SK-N-SH treated with all-trans-retinoic acid at 6 μM for 48 hours (cell line): ENCODE measurements around the gene MADD.

Experiments
- BACH2 ChIP-seq: fragments of 250-450 bp; sonication (Bioruptor Pico); IDR thresholded peaks from 2 replicates; pipeline ENCODE4 v1.9.0; 2021; ENCODE audit warnings: mild to moderate bottlenecking, borderline replicate concordance
- CSDC2 ChIP-seq: fragments of 250-450 bp; sonication (Bioruptor Pico); IDR thresholded peaks from 2 replicates; pipeline ENCODE4 v1.5.0; 2020; ENCODE audit warnings: mild to moderate bottlenecking, moderate library complexity
- GLIS3 ChIP-seq: fragments of 250-450 bp; sonication (Bioruptor Pico); IDR thresholded peaks from 2 replicates; pipeline ENCODE4 v1.5.0; 2020; ENCODE audit warnings: mild to moderate bottlenecking, moderate library complexity
- OSR1 ChIP-seq: fragments of 250-450 bp; sonication (Bioruptor Pico); IDR thresholded peaks from 2 replicates; pipeline ENCODE4 v1.8.0; 2022; ENCODE audit warnings: moderate library complexity, mild to moderate bottlenecking, inconsistent platforms
- SNAI2 ChIP-seq: fragments of 250-450 bp; sonication (Bioruptor Pico); IDR thresholded peaks from 2 replicates; pipeline ENCODE4 v1.5.0; 2020; ENCODE audit warnings: mild to moderate bottlenecking, moderate library complexity
- TF ChIP-seq, protein P1 (sequence below): fragments of 250-450 bp; sonication (Bioruptor Pico); IDR thresholded peaks from 2 replicates; pipeline ENCODE4 v1.5.1; 2020; ENCODE audit warnings: low read depth, mild to moderate bottlenecking, moderate library complexity
- TF ChIP-seq, protein P2 (sequence below): fragments of 250-450 bp; sonication (Bioruptor Pico); IDR thresholded peaks from 2 replicates; pipeline ENCODE4 v1.5.0; 2020; ENCODE audit warnings: mild to moderate bottlenecking, moderate library complexity
- TF ChIP-seq, protein P3 (sequence below): fragments of 250-450 bp; sonication (Bioruptor Pico); IDR thresholded peaks from 2 replicates; pipeline ENCODE4 v1.8.0; 2020; ENCODE audit warnings: mild to moderate bottlenecking, moderate library complexity, borderline replicate concordance

DNA sequence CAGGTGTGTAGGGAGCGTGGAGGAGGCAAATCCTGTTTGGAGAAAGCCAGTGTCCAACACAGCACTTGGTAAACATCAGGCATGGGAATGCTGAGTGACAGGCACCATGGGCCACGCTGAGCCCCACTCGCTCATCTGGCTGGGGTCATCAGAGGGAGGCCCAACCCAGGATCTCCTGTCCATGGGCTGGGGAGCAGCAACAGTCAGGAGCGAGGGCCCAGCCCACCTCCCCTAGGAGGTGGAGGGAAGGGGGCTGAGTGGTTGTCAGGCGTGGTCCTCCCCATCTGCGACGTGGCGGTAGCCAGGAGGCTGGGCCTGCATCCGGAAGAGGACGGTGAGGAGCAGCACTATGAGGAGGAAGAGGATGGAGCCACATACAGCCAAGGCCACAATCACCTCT, 30.1 kb upstream of the MADD start:
- no peak for TF ChIP-seq GLIS3
- no peak for TF ChIP-seq CSDC2 (CRISPR knock-in tag)
- TF ChIP-seq SNAI2 = no peak
- TF ChIP-seq OSR1 (CRISPR knock-in tag) = no peak
- TF ChIP-seq, protein P1, sequence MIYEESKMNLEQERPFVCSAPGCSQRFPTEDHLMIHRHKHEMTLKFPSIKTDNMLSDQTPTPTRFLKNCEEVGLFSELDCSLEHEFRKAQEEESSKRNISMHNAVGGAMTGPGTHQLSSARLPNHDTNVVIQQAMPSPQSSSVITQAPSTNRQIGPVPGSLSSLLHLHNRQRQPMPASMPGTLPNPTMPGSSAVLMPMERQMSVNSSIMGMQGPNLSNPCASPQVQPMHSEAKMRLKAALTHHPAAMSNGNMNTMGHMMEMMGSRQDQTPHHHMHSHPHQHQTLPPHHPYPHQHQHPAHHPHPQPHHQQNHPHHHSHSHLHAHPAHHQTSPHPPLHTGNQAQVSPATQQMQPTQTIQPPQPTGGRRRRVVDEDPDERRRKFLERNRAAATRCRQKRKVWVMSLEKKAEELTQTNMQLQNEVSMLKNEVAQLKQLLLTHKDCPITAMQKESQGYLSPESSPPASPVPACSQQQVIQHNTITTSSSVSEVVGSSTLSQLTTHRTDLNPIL (CRISPR knock-in tag) = no peak
- TF ChIP-seq, protein P2, sequence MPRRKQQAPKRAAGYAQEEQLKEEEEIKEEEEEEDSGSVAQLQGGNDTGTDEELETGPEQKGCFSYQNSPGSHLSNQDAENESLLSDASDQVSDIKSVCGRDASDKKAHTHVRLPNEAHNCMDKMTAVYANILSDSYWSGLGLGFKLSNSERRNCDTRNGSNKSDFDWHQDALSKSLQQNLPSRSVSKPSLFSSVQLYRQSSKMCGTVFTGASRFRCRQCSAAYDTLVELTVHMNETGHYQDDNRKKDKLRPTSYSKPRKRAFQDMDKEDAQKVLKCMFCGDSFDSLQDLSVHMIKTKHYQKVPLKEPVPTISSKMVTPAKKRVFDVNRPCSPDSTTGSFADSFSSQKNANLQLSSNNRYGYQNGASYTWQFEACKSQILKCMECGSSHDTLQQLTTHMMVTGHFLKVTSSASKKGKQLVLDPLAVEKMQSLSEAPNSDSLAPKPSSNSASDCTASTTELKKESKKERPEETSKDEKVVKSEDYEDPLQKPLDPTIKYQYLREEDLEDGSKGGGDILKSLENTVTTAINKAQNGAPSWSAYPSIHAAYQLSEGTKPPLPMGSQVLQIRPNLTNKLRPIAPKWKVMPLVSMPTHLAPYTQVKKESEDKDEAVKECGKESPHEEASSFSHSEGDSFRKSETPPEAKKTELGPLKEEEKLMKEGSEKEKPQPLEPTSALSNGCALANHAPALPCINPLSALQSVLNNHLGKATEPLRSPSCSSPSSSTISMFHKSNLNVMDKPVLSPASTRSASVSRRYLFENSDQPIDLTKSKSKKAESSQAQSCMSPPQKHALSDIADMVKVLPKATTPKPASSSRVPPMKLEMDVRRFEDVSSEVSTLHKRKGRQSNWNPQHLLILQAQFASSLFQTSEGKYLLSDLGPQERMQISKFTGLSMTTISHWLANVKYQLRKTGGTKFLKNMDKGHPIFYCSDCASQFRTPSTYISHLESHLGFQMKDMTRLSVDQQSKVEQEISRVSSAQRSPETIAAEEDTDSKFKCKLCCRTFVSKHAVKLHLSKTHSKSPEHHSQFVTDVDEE (CRISPR knock-in tag) = no peak
- no peak for TF ChIP-seq BACH2 (CRISPR knock-in tag)
- TF ChIP-seq, protein P3, sequence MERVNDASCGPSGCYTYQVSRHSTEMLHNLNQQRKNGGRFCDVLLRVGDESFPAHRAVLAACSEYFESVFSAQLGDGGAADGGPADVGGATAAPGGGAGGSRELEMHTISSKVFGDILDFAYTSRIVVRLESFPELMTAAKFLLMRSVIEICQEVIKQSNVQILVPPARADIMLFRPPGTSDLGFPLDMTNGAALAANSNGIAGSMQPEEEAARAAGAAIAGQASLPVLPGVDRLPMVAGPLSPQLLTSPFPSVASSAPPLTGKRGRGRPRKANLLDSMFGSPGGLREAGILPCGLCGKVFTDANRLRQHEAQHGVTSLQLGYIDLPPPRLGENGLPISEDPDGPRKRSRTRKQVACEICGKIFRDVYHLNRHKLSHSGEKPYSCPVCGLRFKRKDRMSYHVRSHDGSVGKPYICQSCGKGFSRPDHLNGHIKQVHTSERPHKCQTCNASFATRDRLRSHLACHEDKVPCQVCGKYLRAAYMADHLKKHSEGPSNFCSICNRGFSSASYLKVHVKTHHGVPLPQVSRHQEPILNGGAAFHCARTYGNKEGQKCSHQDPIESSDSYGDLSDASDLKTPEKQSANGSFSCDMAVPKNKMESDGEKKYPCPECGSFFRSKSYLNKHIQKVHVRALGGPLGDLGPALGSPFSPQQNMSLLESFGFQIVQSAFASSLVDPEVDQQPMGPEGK (CRISPR knock-in tag) = no peak
